Measurements from ENCODE around the gene ACAD8.

GRCh38 chr11:134246100-134246499 is 7.3 kb upstream of the ACAD8 start:
- TF ChIP-seq POLR2A (IDR thresholded peaks at IDR 0.05; ENCODE audit: low read depth, low read length) (no peak), RAD21 (IDR thresholded peaks at IDR 0.05; ENCODE audit: insufficient read depth, low read depth, low read length) (no peak), POU2F2 (IDR thresholded peaks at IDR 0.05; ENCODE audit: borderline replicate concordance, low read depth, low read length) (no peak), RCOR1 (conservative IDR thresholded peaks at IDR 0.05; ENCODE audit: low read depth, low read length) (no peak)
- TF ChIP-seq, protein P1, sequence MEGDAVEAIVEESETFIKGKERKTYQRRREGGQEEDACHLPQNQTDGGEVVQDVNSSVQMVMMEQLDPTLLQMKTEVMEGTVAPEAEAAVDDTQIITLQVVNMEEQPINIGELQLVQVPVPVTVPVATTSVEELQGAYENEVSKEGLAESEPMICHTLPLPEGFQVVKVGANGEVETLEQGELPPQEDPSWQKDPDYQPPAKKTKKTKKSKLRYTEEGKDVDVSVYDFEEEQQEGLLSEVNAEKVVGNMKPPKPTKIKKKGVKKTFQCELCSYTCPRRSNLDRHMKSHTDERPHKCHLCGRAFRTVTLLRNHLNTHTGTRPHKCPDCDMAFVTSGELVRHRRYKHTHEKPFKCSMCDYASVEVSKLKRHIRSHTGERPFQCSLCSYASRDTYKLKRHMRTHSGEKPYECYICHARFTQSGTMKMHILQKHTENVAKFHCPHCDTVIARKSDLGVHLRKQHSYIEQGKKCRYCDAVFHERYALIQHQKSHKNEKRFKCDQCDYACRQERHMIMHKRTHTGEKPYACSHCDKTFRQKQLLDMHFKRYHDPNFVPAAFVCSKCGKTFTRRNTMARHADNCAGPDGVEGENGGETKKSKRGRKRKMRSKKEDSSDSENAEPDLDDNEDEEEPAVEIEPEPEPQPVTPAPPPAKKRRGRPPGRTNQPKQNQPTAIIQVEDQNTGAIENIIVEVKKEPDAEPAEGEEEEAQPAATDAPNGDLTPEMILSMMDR (IDR thresholded peaks at IDR 0.05 in 2 of 3, conservative IDR thresholded peaks at IDR 0.05 in 1 of 3; ENCODE audit: control insufficient read depth in 2 of 3, extremely low read depth in 1 of 3, insufficient read depth in 1 of 3, low read depth in 3 of 3, low read length in 3 of 3), result no peak

Measured in GM12878 (cell line).